Transverse colon (tissue), 4 donors: ENCODE data around the gene ATOH8. TPM values are rescaled to one million over a fixed set of nuclear protein-coding genes. Genes with fewer than 3 reads are reported as not detected.

ENCODE experiments used
- DNase-seq: peaks from one replicate; pipeline ENCODE4 v3.0.0-alpha.2; 2019
- H3K27ac ChIP-seq, 4 donors: fragments of 200-600 bp; sonication (generic); 2 replicates each; pipeline ENCODE4 v1.5.1; 2016 to 2018; ENCODE audit warnings: inconsistent platforms in 4 of 4
- H3K27me3 ChIP-seq: fragments of 200-600 bp; sonication (generic); 2 replicates; pipeline ENCODE4 v1.5.1; 2017; ENCODE audit warnings: inconsistent platforms
- H3K36me3 ChIP-seq, 4 donors: fragments of 200-600 bp; sonication (generic); 2 replicates each; pipeline ENCODE4 v1.5.1; 2017 to 2019; ENCODE audit warnings: inconsistent platforms in 4 of 4
- H3K4me1 ChIP-seq, 4 donors: fragments of 200-600 bp; sonication (generic); 2 replicates each; pipeline ENCODE4 v1.5.1; 2017 to 2020; ENCODE audit warnings: inconsistent platforms in 4 of 4
- H3K4me3 ChIP-seq, 4 donors: fragments of 200-600 bp; sonication (generic); 1 replicate in 1 of 4; 2 replicates in 3 of 4; pipeline versions ENCODE4 v1.5.1 to v1.6.1; 2017 to 2019; ENCODE audit warnings: inconsistent platforms in 4 of 4
- H3K9me3 ChIP-seq, 2 donors: fragments of 200-600 bp; sonication (generic); 2 replicates each; pipeline ENCODE4 v1.5.1; 2017 to 2019; ENCODE audit warnings: inconsistent platforms in 2 of 2
- CTCF ChIP-seq, 5 experiments: fragments of 200-600 bp in 3 of 5; fragments of 450-650 bp in 2 of 5; sonication (generic) in 3 of 5; IDR thresholded peaks; 1 replicate in 2 of 5; 2 replicates in 3 of 5; pipeline ENCODE4 v1.5.1; 2016 to 2017; ENCODE audit warnings: antibody characterized with exemption in 5 of 5, inconsistent platforms in 3 of 5, mild to moderate bottlenecking in 2 of 5, moderate library complexity in 1 of 5
- EP300 ChIP-seq: sonication (generic); formaldehyde crosslinking; IDR thresholded peaks from one replicate; pipeline ENCODE4 v1.6.1; 2017; ENCODE audit warnings: antibody characterized with exemption, low read depth
- POLR2A ChIP-seq: fragments of 450-650 bp; IDR thresholded peaks from one replicate; pipeline ENCODE4 v1.6.1; 2016; ENCODE audit warnings: antibody characterized with exemption, mild to moderate bottlenecking, moderate library complexity
- POLR2AphosphoS5 ChIP-seq, 3 donors: sonication (generic); formaldehyde crosslinking; IDR thresholded peaks; one replicate each; pipeline ENCODE4 v1.6.1; 2016; ENCODE audit warnings: antibody characterized with exemption in 3 of 3
- WGBS, 2 donors: methylation state at CpG; one replicate each; pipeline ENCODE4 v1.1.5; 2018; ENCODE audit warnings: low coverage in 1 of 2; 5-methylcytosine and 5-hydroxymethylcytosine counted together
- in situ Hi-C, 4 donors: fragments of 200-750 bp; cut with MboI; loops; one replicate each; pipeline versions ENCODE4 v1.15.0 to v1.15.1; 2017; ENCODE audit warnings: low sequenced_read_pairs in 3 of 4, low pct_ligation_motif_present in 1 of 4, low pct_unique_long_range_greater_than_20kb in 1 of 4
- intact Hi-C: fragments of 100-400 bp; cut with DNase I; formaldehyde crosslinking; loops from one replicate; pipeline ENCODE4 v1.15.1; 2023; ENCODE audit warnings: low total_unique reads
- total RNA-seq, 4 donors: library from RNA; depleted of rRNA; stranded (reverse); fragments of >200 nt; gene quantifications; one replicate each; pipeline ENCODE4 v1.1.0, GENCODE V29; 2016

The ATOH8 gene
- total RNA-seq, 4 donors from 2014 or later: 7.4 to 32.6 (median 14.4) TPM

GRCh38 chr2:85789271-85789670 is 35.5 kb downstream of the ATOH8 start:
- Histone ChIP-seq H3K4me3 (no peak overlapping the region), H3K27me3 (no peaks in the 10 kb centered on the region), H3K36me3 (no peaks in the 10 kb centered on the region), H3K4me1 (peaks cover 7 to 27% (median 14%) of the 10 kb centered on the region in 4 donors), H3K27ac (no peak overlapping the region), H3K9me3 (no peaks in the 10 kb centered on the region)
- in situ Hi-C loops: no loop called here
- 88 to 90% methylated on average over 3 to 5 of the region's 5 CpGs for WGBS, 2 donors
- intact Hi-C loops: no loop called here
- DNase-seq: no peak
- TF ChIP-seq EP300: no peak
- TF ChIP-seq POLR2AphosphoS5 (IDR thresholded peaks at IDR 0.05): no peak
- TF ChIP-seq CTCF (IDR thresholded peaks at IDR 0.05): no peak
- no peak for TF ChIP-seq POLR2A

- H3K9me3 ChIP-seq: no peaks in the 10 kb centered on the region
- in situ Hi-C loops: no loop called here
- no peak overlapping the region for H3K27ac ChIP-seq
- H3K4me1 ChIP-seq: peaks cover 7 to 28% (median 12%) of the 10 kb centered on the region in 4 donors
- TF ChIP-seq CTCF (IDR thresholded peaks at IDR 0.05) (no peak), EP300 (no peak), POLR2AphosphoS5 (IDR thresholded peaks at IDR 0.05) (no peak), POLR2A (no peak)
- DNase-seq: no peak
- intact Hi-C loops: no loop called here
- no peak overlapping the region for H3K4me3 ChIP-seq
- H3K36me3 ChIP-seq: no peaks in the 10 kb centered on the region
- no peaks in the 10 kb centered on the region for H3K27me3 ChIP-seq
- WGBS, 2 donors: 82 to 96% methylated on average over 3 to 4 of the region's 4 CpGs
Measured at GRCh38 chr2:85790032-85790431, 36.2 kb downstream of the ATOH8 start.

DNA sequence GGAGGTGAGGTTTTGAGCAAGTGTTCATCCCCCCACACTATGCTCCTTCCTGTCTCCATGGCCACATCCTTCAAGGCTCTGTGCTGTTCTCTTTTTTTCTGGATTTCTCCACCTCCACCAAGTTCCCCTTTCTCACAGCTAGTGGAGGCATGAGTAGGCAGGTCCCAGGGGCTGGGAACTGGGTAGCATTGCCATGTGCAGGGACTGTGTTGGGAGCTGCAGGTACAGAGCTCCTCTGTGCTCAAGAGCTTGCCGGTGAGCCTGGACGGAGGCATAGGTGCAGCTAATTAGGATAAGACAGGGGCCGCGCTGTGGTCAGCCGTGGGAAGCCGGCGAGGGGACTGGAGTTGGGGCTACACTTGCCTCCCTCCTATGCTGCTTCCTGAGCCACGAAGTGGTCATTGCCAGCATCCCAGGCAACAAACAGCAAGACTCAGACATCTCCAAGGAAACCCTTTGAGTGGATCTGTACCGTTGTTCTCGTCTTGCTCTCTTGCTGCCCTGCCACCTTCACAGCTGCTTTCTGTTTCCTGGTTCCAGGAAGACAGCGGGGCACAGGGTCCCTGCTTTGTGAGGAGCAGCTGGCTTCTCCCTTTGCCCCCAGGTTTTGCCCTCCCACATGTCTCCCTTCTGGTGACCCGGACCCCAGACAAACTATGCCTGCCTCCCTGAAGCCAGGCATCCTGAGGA is 36.9 kb downstream of the ATOH8 start:
- WGBS, 2 donors: 76 to 80% methylated on average over 2 to 12 of the region's 12 CpGs
- Histone ChIP-seq H3K9me3 (no peaks in the 10 kb centered on the region), H3K27ac (no peak overlapping the region), H3K36me3 (no peaks in the 10 kb centered on the region), H3K4me1 (peaks cover 7 to 26% (median 9%) of the 10 kb centered on the region in 4 donors), H3K27me3 (no peaks in the 10 kb centered on the region), H3K4me3 (no peak overlapping the region)
- intact Hi-C loops: no loop called here
- no peak for DNase-seq
- no peak for TF ChIP-seq EP300
- TF ChIP-seq POLR2A: no peak
- no peak for TF ChIP-seq CTCF (IDR thresholded peaks at IDR 0.05)
- TF ChIP-seq POLR2AphosphoS5 (IDR thresholded peaks at IDR 0.05): no peak
- in situ Hi-C loops: no loop called here

DNA sequence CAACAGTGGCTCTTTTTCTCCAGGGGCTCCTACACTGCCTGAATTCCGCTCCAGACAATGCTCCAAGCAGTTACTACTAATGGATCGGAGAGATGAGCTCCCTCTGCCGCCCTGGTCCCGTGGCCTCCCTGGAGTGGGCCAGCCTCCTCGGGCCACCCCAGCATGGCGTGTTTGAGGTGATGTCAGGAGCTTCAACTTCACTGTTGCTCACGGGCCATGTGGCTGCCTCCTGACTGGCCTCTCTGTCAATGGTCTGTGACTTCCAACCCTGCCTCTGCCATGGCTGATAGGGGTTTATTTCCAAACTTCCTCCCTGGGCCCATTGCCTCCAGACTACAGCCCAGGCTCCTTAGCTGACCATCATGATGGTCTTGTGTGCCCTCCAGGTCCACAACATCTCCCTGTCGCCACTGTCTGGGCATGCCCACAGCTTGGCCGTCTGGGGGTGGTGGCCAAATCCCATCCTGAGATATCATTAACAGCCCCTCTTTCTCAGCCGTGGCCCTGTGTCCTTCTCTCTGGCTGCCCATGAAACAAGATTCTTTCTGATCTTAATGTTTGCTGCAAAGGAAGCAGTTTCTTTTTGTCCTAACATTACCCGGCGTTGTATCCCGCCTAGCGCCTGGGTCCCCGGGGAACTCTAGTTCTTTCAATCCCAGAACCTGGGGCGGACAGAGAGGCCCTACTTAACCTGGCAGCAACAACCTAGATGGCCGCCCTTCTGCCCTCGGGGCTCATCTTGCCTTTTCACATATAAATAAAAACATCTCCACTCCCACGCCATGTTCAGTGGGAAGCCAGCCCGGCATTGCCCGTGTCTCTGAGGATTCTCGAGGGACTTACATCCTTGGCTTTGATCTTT is 38.1 kb downstream of the ATOH8 start:
- H3K4me3 ChIP-seq: no peak overlapping the region
- 84 to 100% methylated on average over 2 to 22 of the region's 22 CpGs for WGBS, 2 donors
- intact Hi-C loops (no loop called here), in situ Hi-C loops (no loop called here)
- H3K36me3 ChIP-seq: no peaks in the 10 kb centered on the region
- no peaks in the 10 kb centered on the region for H3K9me3 ChIP-seq
- peak overlapping the region in 1 of 4 donors; percentile 71 for H3K27ac ChIP-seq
- DNase-seq: peak; percentile 8
- H3K4me1 ChIP-seq: peaks cover 14 to 31% (median 15%) of the 10 kb centered on the region in 4 donors
- H3K27me3 ChIP-seq: no peaks in the 10 kb centered on the region
- TF ChIP-seq CTCF (IDR thresholded peaks at IDR 0.05) (no peak), EP300 (no peak), POLR2AphosphoS5 (IDR thresholded peaks at IDR 0.05) (no peak), POLR2A (no peak)
